Mesendoderm (in vitro differentiated cells): ENCODE results near the gene EPS8.

Experiments
- DNase-seq: peaks from one replicate; pipeline ENCODE4 v3.0.0; 2013
- H2AK5ac ChIP-seq: 2 replicates; pipeline ENCODE4 v1.6.1; 2013; ENCODE audit warnings: low read length, inconsistent platforms
- H2BK120ac ChIP-seq: 2 replicates; pipeline ENCODE4 v1.6.1; 2013; ENCODE audit warnings: low read depth, mild to moderate bottlenecking, low read length, moderate library complexity, mixed read lengths
- H2BK15ac ChIP-seq: replicated peaks from 2 replicates; pipeline ENCODE4 v1.6.1; 2013; ENCODE audit warnings: low read depth, mild to moderate bottlenecking, moderate library complexity
- H2BK5ac ChIP-seq: 2 replicates; pipeline ENCODE4 v1.6.1; 2013; ENCODE audit warnings: low read length, inconsistent platforms
- H3K18ac ChIP-seq: 2 replicates; pipeline ENCODE4 v1.6.1; 2013; ENCODE audit warnings: mild to moderate bottlenecking, low read length, mixed read lengths
- H3K23ac ChIP-seq: one replicate; pipeline ENCODE4 v1.6.1; 2013; ENCODE audit warnings: low read length
- H3K27ac ChIP-seq: 2 replicates; pipeline ENCODE4 v1.5.1; 2013; ENCODE audit warnings: low read depth, mild to moderate bottlenecking, inconsistent platforms, low read length, moderate library complexity
- H3K27me3 ChIP-seq: 2 replicates; pipeline ENCODE4 v1.6.1; 2013; ENCODE audit warnings: low read length, control low read depth, mild to moderate bottlenecking, inconsistent platforms; ENCODE audit not compliant: insufficient read depth, poor library complexity
- H3K36me3 ChIP-seq: 2 replicates; pipeline ENCODE4 v1.6.1; 2013; ENCODE audit warnings: low read length, inconsistent platforms; ENCODE audit not compliant: control insufficient read depth, insufficient read depth
- H3K4ac ChIP-seq: one replicate; pipeline ENCODE4 v1.6.1; 2013; ENCODE audit warnings: low read depth, mild to moderate bottlenecking, low read length, moderate library complexity
- H3K4me1 ChIP-seq: 2 replicates; pipeline ENCODE4 v1.6.1; 2013; ENCODE audit warnings: low read depth, low read length, inconsistent platforms; ENCODE audit not compliant: control insufficient read depth
- H3K4me2 ChIP-seq: 2 replicates; pipeline ENCODE4 v1.6.1; 2013; ENCODE audit warnings: low read length
- H3K4me3 ChIP-seq: 2 replicates; pipeline ENCODE4 v1.5.1; 2013; ENCODE audit warnings: mild to moderate bottlenecking, low read length
- H3K56ac ChIP-seq: one replicate; pipeline ENCODE4 v1.6.1; 2013; ENCODE audit warnings: low read length
- H3K79me1 ChIP-seq: 2 replicates; pipeline ENCODE4 v1.6.1; 2013; ENCODE audit warnings: low read length, inconsistent platforms
- H3K79me2 ChIP-seq: 2 replicates; pipeline ENCODE4 v1.6.1; 2013; ENCODE audit warnings: mild to moderate bottlenecking, low read length; ENCODE audit not compliant: control insufficient read depth, insufficient read depth
- H3K9ac ChIP-seq: 2 replicates; pipeline ENCODE4 v1.6.1; 2013; ENCODE audit warnings: low read length, inconsistent platforms
- H4K5ac ChIP-seq: one replicate; pipeline ENCODE4 v1.6.1; 2013; ENCODE audit warnings: low read length
- H4K8ac ChIP-seq: one replicate; pipeline ENCODE4 v1.6.1; 2013; ENCODE audit warnings: low read depth, mild to moderate bottlenecking, control low read depth, low read length, moderate library complexity
- WGBS: extraction: QIAGEN DNeasy Blood & Tissue Kit; methylation state at CpG from one replicate; pipeline ENCODE4 v1.1.7; 2013; ENCODE audit warnings: low lambda C conversion rate, missing lambda C conversion rate; ENCODE audit not compliant: insufficient coverage; ENCODE audit errors: extremely low coverage; 5-methylcytosine and 5-hydroxymethylcytosine counted together

Gene EPS8

DNA sequence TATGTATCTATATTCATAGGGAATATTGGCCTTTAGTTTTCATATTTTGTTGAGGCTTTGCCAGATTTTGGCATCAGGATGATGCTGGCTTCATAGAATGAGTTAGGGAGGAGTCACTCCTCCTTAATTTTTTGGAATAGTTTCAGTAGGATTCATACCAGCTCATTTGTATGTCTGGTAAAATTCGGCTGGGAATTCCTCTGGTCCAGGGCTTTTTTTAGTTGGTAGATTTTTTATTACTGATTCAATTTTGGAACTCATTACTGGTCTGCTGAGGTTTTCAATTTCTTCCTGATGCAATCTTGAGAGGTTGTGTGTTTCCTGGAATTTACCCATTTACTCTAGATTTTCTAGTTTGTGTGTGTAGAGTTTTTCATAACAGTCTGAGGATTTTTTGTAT is 175.2 kb downstream of the EPS8 start:
- Histone ChIP-seq H3K23ac (no peak overlapping the region), H4K5ac (no peak overlapping the region), H2BK5ac (no peak overlapping the region), H2BK120ac (no peak overlapping the region), H3K36me3 (no peaks in the 10 kb centered on the region), H3K4me1 (no peaks in the 10 kb centered on the region), H3K9ac (no peak overlapping the region), H3K27ac (no peak overlapping the region), H3K4me2 (no peak overlapping the region), H4K8ac (no peak overlapping the region), H3K4ac (no peak overlapping the region), H3K4me3 (no peak overlapping the region), H3K18ac (no peak overlapping the region), H3K27me3 (no peaks in the 10 kb centered on the region), H3K56ac (no peak overlapping the region), H2BK15ac (no peak overlapping the region), H3K79me1 (no peaks in the 10 kb centered on the region), H3K79me2 (no peaks in the 10 kb centered on the region), H2AK5ac (no peak overlapping the region)
- WGBS: no CpG with 5 or more reads among the region's 1 CpG
- no peak for DNase-seq

DNA sequence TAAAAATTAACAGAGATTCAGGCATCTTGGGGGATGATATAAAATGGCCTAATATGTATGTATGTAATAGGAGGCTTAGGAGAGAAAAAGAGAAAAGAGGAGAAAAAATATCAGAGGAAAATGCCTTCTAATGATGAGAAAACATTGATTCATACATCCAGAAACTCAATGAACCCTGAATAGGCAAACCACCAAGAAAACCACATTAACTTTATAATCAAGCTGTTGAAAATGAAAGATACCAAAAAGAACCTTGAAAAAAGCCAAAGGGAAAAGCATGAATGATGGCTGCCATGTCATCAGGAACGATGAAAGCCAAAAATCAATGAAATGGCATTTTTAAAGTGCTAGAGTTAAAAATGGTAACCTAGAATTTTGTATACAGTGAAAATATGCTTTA is 180.2 kb downstream of the EPS8 start:
- Histone ChIP-seq H3K4me2 (no peak overlapping the region), H2BK5ac (no peak overlapping the region), H3K27ac (no peak overlapping the region), H2BK15ac (no peak overlapping the region), H3K9ac (no peak overlapping the region), H4K8ac (no peak overlapping the region), H3K79me1 (no peaks in the 10 kb centered on the region), H3K79me2 (no peaks in the 10 kb centered on the region), H3K56ac (no peak overlapping the region), H2AK5ac (no peak overlapping the region), H4K5ac (no peak overlapping the region), H2BK120ac (no peak overlapping the region), H3K23ac (no peak overlapping the region), H3K4ac (no peak overlapping the region), H3K36me3 (no peaks in the 10 kb centered on the region), H3K4me3 (no peak overlapping the region), H3K18ac (no peak overlapping the region), H3K4me1 (no peaks in the 10 kb centered on the region), H3K27me3 (no peaks in the 10 kb centered on the region)
- WGBS: no CpG with 5 or more reads among the region's 1 CpG
- no peak for DNase-seq

DNA sequence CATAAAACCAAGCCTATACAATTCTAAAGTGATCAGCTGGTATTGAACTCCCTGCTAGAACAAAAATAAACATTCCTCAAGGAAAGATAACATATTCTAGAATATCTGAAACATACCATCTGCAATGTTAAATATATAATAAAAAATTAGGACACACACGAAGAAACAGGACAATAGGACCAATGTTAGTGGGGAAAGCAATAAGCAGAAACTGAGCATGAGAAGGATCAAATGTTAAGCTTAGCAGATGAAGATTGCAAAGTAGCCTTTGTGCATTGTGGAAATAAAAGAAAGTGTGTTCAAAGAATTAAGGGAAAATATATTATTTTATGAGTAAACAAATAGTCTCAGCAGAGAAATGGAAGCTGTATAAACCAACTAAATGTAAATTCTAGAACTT is 180.8 kb downstream of the EPS8 start:
- Histone ChIP-seq H3K18ac (no peak overlapping the region), H3K79me2 (no peaks in the 10 kb centered on the region), H3K9ac (no peak overlapping the region), H3K4ac (no peak overlapping the region), H2BK15ac (no peak overlapping the region), H3K4me2 (no peak overlapping the region), H3K27me3 (no peaks in the 10 kb centered on the region), H2BK120ac (no peak overlapping the region), H3K56ac (no peak overlapping the region), H3K4me3 (no peak overlapping the region), H3K4me1 (no peaks in the 10 kb centered on the region), H2AK5ac (no peak overlapping the region), H3K23ac (no peak overlapping the region), H2BK5ac (no peak overlapping the region), H4K5ac (no peak overlapping the region), H3K36me3 (no peaks in the 10 kb centered on the region), H3K27ac (no peak overlapping the region), H3K79me1 (no peaks in the 10 kb centered on the region), H4K8ac (no peak overlapping the region)
- no CpG with 5 or more reads among the region's 1 CpG for WGBS
- DNase-seq: no peak

- no peaks in the 10 kb centered on the region for H3K4me1 ChIP-seq
- H3K18ac ChIP-seq: no peak overlapping the region
- WGBS: no CpG with 5 or more reads among the region's 10 CpGs
Observed at GRCh38 chr12:15605881-15606590, 183.2 kb downstream of the EPS8 start.

DNA sequence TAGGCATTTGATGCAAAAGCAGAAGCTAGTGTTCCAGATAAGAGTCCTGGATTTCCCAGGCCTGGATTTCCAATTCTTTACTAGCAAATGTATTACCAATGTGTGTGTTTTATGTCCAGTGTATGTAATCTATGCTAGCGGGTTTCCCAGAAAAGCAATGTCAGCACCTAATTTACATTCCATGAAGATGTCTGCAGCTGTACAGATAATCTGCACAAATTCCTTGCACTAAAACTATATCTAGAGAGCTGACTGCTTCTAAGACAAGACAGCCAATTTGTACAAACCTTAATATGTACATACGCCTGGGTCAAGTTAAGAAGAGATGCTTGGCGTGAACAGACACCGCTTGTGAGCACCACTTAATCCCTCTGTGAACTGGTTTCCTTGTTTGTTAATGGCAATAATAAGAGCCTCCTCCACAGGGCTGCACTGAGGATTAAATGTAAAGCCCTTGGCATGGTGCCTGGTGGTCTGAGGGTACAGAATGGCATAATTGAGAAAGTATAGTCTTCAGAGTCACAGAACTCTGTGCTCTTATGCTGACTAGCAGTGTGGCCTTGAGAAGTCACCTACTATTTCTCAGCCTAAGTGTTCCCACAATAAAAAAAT is 185.6 kb downstream of the EPS8 start:
- Histone ChIP-seq H3K4me2 (no peak overlapping the region), H2AK5ac (no peak overlapping the region), H3K27me3 (no peaks in the 10 kb centered on the region), H3K79me2 (no peaks in the 10 kb centered on the region), H3K56ac (no peak overlapping the region), H2BK15ac (no peak overlapping the region), H4K8ac (no peak overlapping the region), H3K79me1 (no peaks in the 10 kb centered on the region), H3K27ac (no peak overlapping the region), H3K9ac (no peak overlapping the region), H3K23ac (no peak overlapping the region), H3K18ac (no peak overlapping the region), H3K4ac (no peak overlapping the region), H2BK5ac (no peak overlapping the region), H3K4me1 (no peaks in the 10 kb centered on the region), H3K4me3 (no peak overlapping the region), H2BK120ac (no peak overlapping the region), H3K36me3 (no peaks in the 10 kb centered on the region), H4K5ac (no peak overlapping the region)
- DNase-seq: no peak
- no CpG with 5 or more reads among the region's 4 CpGs for WGBS

More at GRCh38 chr12:15605881-15606590, 183.2 kb downstream of the EPS8 start:
- no peak overlapping the region for H3K9ac ChIP-seq
- no peak for DNase-seq
- no peak overlapping the region for H2BK120ac ChIP-seq
- no peak overlapping the region for H2AK5ac ChIP-seq
- no peak overlapping the region for H3K4me2 ChIP-seq
- H4K8ac ChIP-seq: no peak overlapping the region
- H4K5ac ChIP-seq: no peak overlapping the region
- H3K56ac ChIP-seq: no peak overlapping the region
- no peak overlapping the region for H3K27ac ChIP-seq
- no peaks in the 10 kb centered on the region for H3K79me2 ChIP-seq
- H3K27me3 ChIP-seq: no peaks in the 10 kb centered on the region
- no peaks in the 10 kb centered on the region for H3K36me3 ChIP-seq
- no peak overlapping the region for H3K4me3 ChIP-seq
- no peak overlapping the region for H2BK15ac ChIP-seq
- H3K79me1 ChIP-seq: no peaks in the 10 kb centered on the region
- H2BK5ac ChIP-seq: no peak overlapping the region
- H3K23ac ChIP-seq: no peak overlapping the region
- no peak overlapping the region for H3K4ac ChIP-seq
